GM23338 (cell line): ENCODE results near the gene IQCM. TPM values are rescaled to one million over a fixed set of nuclear protein-coding genes. Genes with fewer than 3 reads are reported as not detected.
A peak's percentile ranks its signal among the peaks of the same experiment; 100 is the strongest.

Experiments
- ATAC-seq: fragments of 200-7000 bp; cut with Tn5 transposase; 3 replicates; pipeline ENCODE4 v1.9.1; 2020
- DNase-seq: peaks from one replicate; pipeline ENCODE4 v3.0.0-alpha.2; 2015; ENCODE audit warnings: low spot score
- H2AFZ ChIP-seq: fragments of 200-600 bp; sonication (generic); 2 replicates; pipeline ENCODE4 v1.8.0; 2016; ENCODE audit warnings: antibody characterized with exemption, mild to moderate bottlenecking, moderate library complexity
- H3F3A ChIP-seq: fragments of 200-600 bp; sonication (generic); replicated peaks from 2 replicates; pipeline ENCODE4 v1.8.0; 2017; ENCODE audit warnings: antibody characterized with exemption, mixed run types, low read depth
- H3K27ac ChIP-seq: fragments of 200-600 bp; sonication (generic); 2 replicates; pipeline ENCODE4 v1.6.1; 2016; ENCODE audit warnings: low read depth
- H3K27me3 ChIP-seq: fragments of 200-600 bp; sonication (generic); 2 replicates; pipeline ENCODE4 v1.8.0; 2016; ENCODE audit warnings: mild to moderate bottlenecking, mixed run types, moderate library complexity; ENCODE audit not compliant: insufficient read depth
- H3K36me3 ChIP-seq: fragments of 200-600 bp; sonication (generic); 2 replicates; pipeline ENCODE4 v1.8.0; 2016; ENCODE audit warnings: mild to moderate bottlenecking; ENCODE audit not compliant: insufficient read depth
- H3K4me1 ChIP-seq: fragments of 200-600 bp; sonication (generic); 2 replicates; pipeline ENCODE4 v1.8.0; 2016; ENCODE audit warnings: mild to moderate bottlenecking, moderate library complexity; ENCODE audit not compliant: insufficient read depth
- H3K4me2 ChIP-seq: fragments of 200-600 bp; sonication (generic); 2 replicates; pipeline ENCODE4 v1.7.1; 2017; ENCODE audit warnings: mixed run types
- H3K4me3 ChIP-seq: fragments of 200-600 bp; sonication (generic); 2 replicates; pipeline ENCODE4 v1.6.1; 2016; ENCODE audit warnings: mixed run types
- H3K79me2 ChIP-seq: fragments of 200-600 bp; sonication (generic); replicated peaks from 2 replicates; pipeline ENCODE4 v1.8.0; 2017; ENCODE audit warnings: mild to moderate bottlenecking; ENCODE audit not compliant: insufficient read depth
- H3K9me2 ChIP-seq: fragments of 200-600 bp; sonication (generic); 2 replicates; pipeline ENCODE4 v1.8.0; 2017; ENCODE audit not compliant: insufficient read depth
- H4K20me1 ChIP-seq: fragments of 200-600 bp; sonication (generic); replicated peaks from 2 replicates; pipeline ENCODE4 v1.8.0; 2017; ENCODE audit warnings: mild to moderate bottlenecking; ENCODE audit not compliant: insufficient read depth
- H3K27ac Mint-ChIP-seq: 2 replicates; pipeline ENCODE4 v1.8.0; 2020; ENCODE audit warnings: inconsistent platforms, mild to moderate bottlenecking, moderate library complexity, mixed read lengths
- H3K27me3 Mint-ChIP-seq: 3 replicates; pipeline ENCODE4 v1.8.0; 2022; ENCODE audit warnings: low read depth, mild to moderate bottlenecking, moderate library complexity, mixed read lengths, inconsistent platforms; ENCODE audit not compliant: insufficient read depth, poor library complexity
- H3K36me3 Mint-ChIP-seq: 3 replicates; pipeline ENCODE4 v1.8.0; 2021; ENCODE audit warnings: low read depth, mild to moderate bottlenecking, inconsistent platforms, moderate library complexity, mixed read lengths
- H3K4me1 Mint-ChIP-seq: 3 replicates; pipeline ENCODE4 v1.8.0; 2020; ENCODE audit warnings: mild to moderate bottlenecking, inconsistent platforms, mixed read lengths
- H3K4me3 Mint-ChIP-seq: 3 replicates; pipeline ENCODE4 v1.8.0; 2021; ENCODE audit warnings: moderate library complexity, mild to moderate bottlenecking, inconsistent platforms, mixed read lengths
- H3K9me3 Mint-ChIP-seq: 3 replicates; pipeline ENCODE4 v1.8.0; 2020; ENCODE audit warnings: moderate library complexity, mild to moderate bottlenecking, inconsistent platforms, mixed read lengths
- CREB1 ChIP-seq: fragments of 250-450 bp; sonication (Bioruptor Pico); IDR thresholded peaks from 2 replicates; pipeline ENCODE4 v1.5.0; 2020; ENCODE audit warnings: low read depth, mild to moderate bottlenecking, moderate library complexity
- CTCF ChIP-seq, 2 experiments: fragments of 200-600 bp in 1 of 2; sonication (generic) in 1 of 2; conservative IDR thresholded peaks; 2 replicates each; pipeline versions ENCODE4 v1.5.1 to v1.6.1; 2016 to 2017; ENCODE audit warnings: antibody characterized with exemption in 2 of 2, low read depth in 2 of 2, mild to moderate bottlenecking in 2 of 2, moderate library complexity in 1 of 2
- EZH2 ChIP-seq: fragments of 200-600 bp; sonication (generic); IDR thresholded peaks from one replicate; pipeline ENCODE4 v1.8.0; 2017; ENCODE audit warnings: antibody characterized with exemption, mild to moderate bottlenecking, low read depth; ENCODE audit not compliant: unreplicated experiment
- EZH2phosphoT487 ChIP-seq: fragments of 200-600 bp; sonication (generic); IDR thresholded peaks from one replicate; pipeline ENCODE4 v1.8.1; 2018; ENCODE audit warnings: antibody characterized with exemption; ENCODE audit not compliant: unreplicated experiment
- JUNB ChIP-seq: IDR thresholded peaks from one replicate; pipeline ENCODE4 v1.6.1; 2016; ENCODE audit warnings: antibody characterized with exemption; ENCODE audit not compliant: unreplicated experiment
- NANOG ChIP-seq: IDR thresholded peaks from 2 replicates; pipeline ENCODE4 v1.6.1; 2016; ENCODE audit warnings: antibody characterized with exemption, borderline replicate concordance
- REST ChIP-seq: IDR thresholded peaks from one replicate; pipeline ENCODE4 v1.6.1; 2018; ENCODE audit warnings: antibody characterized with exemption; ENCODE audit not compliant: unreplicated experiment
- STAT1 ChIP-seq: IDR thresholded peaks from one replicate; pipeline ENCODE4 v1.6.1; 2016; ENCODE audit warnings: antibody characterized with exemption; ENCODE audit not compliant: unreplicated experiment
- ZNF114 ChIP-seq: fragments of 250-450 bp; sonication (Bioruptor Pico); IDR thresholded peaks from 2 replicates; pipeline ENCODE4 v1.5.0; 2020; ENCODE audit warnings: mild to moderate bottlenecking, moderate library complexity
- ZNF462 ChIP-seq: fragments of 250-450 bp; sonication (Bioruptor Pico); IDR thresholded peaks from 2 replicates; pipeline ENCODE4 v1.5.0; 2020; ENCODE audit warnings: mild to moderate bottlenecking, moderate library complexity
- polyA plus RNA-seq: library from polyadenylated mRNA; unstranded; fragments of >200 nt; fragmentation: Nextera tagmentation; extraction: Ambion mirVana; gene quantifications from 2 replicates; pipeline ENCODE4 v1.2.1, GENCODE V29; 2016
- total RNA-seq: library from RNA; depleted of rRNA; stranded (reverse); fragments of >200 nt; shearing (Covaris generic); gene quantifications from 2 replicates; pipeline ENCODE4 v1.2.3, GENCODE V29; 2014

Gene IQCM
- total and polyA plus RNA-seq, 2 experiments from 2014 or later: not detected

- TF ChIP-seq ZNF462 (no peak), CTCF (conservative IDR thresholded peaks at IDR 0.05; ENCODE audit: low read depth in 2 of 2) (no peak), NANOG (no peak)
Measured at GRCh38 chr4:149328161-149328560, 487.5 kb downstream of the IQCM start (continued).

- H3K9me3 Mint-ChIP-seq: peaks cover 52% of the 10 kb centered on the region
- TF ChIP-seq CREB1 (CRISPR knock-in tag) (no peak), EZH2phosphoT487 (no peak), NANOG (no peak), JUNB (no peak), EZH2 (no peak), STAT1 (no peak), CTCF (conservative IDR thresholded peaks at IDR 0.05; ENCODE audit: low read depth in 2 of 2) (no peak), REST (no peak), ZNF114 (CRISPR knock-in tag) (no peak)
Measured at GRCh38 chr4:149322203-149322602, 493.4 kb downstream of the IQCM start.

More at GRCh38 chr4:149322203-149322602, 493.4 kb downstream of the IQCM start:
- Histone ChIP-seq H3K36me3 (peaks cover 5% of the 10 kb centered on the region; the same call in 1 of the 2 replicates), H3K79me2 (no peaks in the 10 kb centered on the region), H2AFZ (no peak overlapping the region), H4K20me1 (no peaks in the 10 kb centered on the region), H3K4me1 (no peaks in the 10 kb centered on the region), H3K9me2 (0 out of 2 replicates have a peak, but pooled peaks cover 2% of the 10 kb centered on the region), H3K27me3 (no peaks in the 10 kb centered on the region), H3K4me3 (no peak overlapping the region), H3F3A (no peaks in the 10 kb centered on the region), H3K4me2 (no peak overlapping the region), H3K27ac (no peak overlapping the region)
- Mint-ChIP-seq H3K4me3 (no peak overlapping the region), H3K27me3 (no peaks in the 10 kb centered on the region), H3K4me1 (no peaks in the 10 kb centered on the region), H3K36me3 (peaks cover 32% of the 10 kb centered on the region; the same call in 2 of the 3 replicates), H3K27ac (no peak overlapping the region)
- no peak for ATAC-seq
- DNase-seq: peak; percentile 49
